ENCODE data around the gene ATXN10.

DNA sequence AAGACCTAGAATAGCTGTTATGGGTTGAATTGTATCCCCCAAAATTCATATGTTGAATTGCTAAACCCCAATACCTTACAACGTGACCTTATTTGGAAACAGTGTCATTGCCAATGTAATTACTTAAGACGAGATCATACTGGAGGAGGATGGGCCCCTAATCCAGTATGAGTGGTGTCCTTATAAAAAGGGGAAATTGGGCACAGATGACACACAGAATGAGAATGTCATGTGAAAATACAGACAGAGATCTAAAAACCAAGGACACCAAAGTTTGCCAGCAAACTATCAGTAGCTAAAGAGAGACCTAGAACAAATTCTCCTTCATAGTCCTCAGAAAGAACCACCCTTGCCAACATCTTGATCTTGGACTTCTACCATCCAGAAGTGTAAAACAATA, 127.7 kb downstream of the ATXN10 start:
- TF ChIP-seq, protein P1, sequence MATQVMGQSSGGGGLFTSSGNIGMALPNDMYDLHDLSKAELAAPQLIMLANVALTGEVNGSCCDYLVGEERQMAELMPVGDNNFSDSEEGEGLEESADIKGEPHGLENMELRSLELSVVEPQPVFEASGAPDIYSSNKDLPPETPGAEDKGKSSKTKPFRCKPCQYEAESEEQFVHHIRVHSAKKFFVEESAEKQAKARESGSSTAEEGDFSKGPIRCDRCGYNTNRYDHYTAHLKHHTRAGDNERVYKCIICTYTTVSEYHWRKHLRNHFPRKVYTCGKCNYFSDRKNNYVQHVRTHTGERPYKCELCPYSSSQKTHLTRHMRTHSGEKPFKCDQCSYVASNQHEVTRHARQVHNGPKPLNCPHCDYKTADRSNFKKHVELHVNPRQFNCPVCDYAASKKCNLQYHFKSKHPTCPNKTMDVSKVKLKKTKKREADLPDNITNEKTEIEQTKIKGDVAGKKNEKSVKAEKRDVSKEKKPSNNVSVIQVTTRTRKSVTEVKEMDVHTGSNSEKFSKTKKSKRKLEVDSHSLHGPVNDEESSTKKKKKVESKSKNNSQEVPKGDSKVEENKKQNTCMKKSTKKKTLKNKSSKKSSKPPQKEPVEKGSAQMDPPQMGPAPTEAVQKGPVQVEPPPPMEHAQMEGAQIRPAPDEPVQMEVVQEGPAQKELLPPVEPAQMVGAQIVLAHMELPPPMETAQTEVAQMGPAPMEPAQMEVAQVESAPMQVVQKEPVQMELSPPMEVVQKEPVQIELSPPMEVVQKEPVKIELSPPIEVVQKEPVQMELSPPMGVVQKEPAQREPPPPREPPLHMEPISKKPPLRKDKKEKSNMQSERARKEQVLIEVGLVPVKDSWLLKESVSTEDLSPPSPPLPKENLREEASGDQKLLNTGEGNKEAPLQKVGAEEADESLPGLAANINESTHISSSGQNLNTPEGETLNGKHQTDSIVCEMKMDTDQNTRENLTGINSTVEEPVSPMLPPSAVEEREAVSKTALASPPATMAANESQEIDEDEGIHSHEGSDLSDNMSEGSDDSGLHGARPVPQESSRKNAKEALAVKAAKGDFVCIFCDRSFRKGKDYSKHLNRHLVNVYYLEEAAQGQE (IDR thresholded peaks at IDR 0.05; ENCODE audit: insufficient read depth in 1 of 2, low read depth in 2 of 2, low read length in 2 of 2): no peak
- no peak for TF ChIP-seq TAF1 (IDR thresholded peaks at IDR 0.05; ENCODE audit: borderline replicate concordance, insufficient read depth, low read length)
- TF ChIP-seq POLR2AphosphoS5 (IDR thresholded peaks at IDR 0.05; ENCODE audit: low read depth, low read length): no peak
- no peak for TF ChIP-seq SIN3A (IDR thresholded peaks at IDR 0.05; ENCODE audit: borderline replicate concordance, insufficient read depth, low read length)

Measured in PFSK-1 (cell line).